A549 (cell line): ENCODE data around the gene COL28A1.

Source experiments
- CHD2 ChIP-seq: fragments of 150-350 bp; IDR thresholded peaks from 2 replicates; pipeline ENCODE4 v1.6.1; 2014; ENCODE audit warnings: low read length; ENCODE audit not compliant: partially characterized antibody
- CTCF ChIP-seq: fragments of >200 bp; sonication (Bioruptor Twin); formaldehyde crosslinking; IDR thresholded peaks from 3 replicates; pipeline ENCODE4 v1.5.1; 2016
- TP53 ChIP-seq: fragments of 250-450 bp; sonication (Bioruptor Pico); IDR thresholded peaks from 2 replicates; pipeline ENCODE4 v1.5.0; 2021; ENCODE audit warnings: mild to moderate bottlenecking, moderate library complexity

- TF ChIP-seq CHD2: no peak
- TF ChIP-seq CTCF: no peak
- no peak for TF ChIP-seq TP53 (CRISPR knock-in tag)
Observed at GRCh38 chr7:7478569-7478968, 57.1 kb downstream of the COL28A1 start.
